Measurements from ENCODE around the gene NSD2.
"Not testable (repeated sequence)": the region's sequence is repeated elsewhere in the genome, so short reads cannot be mapped to it uniquely, and the experiment has no call there.

DNA sequence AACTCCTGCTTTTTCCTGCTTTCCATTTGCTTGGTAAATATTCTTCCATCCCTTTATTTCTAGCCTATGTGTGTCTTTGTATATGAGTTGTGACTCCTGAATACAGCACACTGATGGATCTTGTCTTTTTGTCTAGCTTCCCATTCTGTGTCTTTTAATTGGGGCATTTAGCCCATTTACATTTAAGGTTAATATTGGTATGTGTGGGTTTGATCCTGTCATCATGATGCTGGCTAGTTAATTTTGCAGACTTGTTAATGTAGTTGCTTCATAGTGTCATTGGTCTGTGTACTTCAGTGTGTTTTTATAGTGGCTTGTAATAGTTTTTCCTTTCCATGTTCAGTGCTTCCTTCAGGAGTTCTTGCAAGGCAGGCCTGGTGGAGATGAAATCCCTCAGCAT lies 160.0 kb downstream of the NSD2 start:
- TF ChIP-seq, protein P1, sequence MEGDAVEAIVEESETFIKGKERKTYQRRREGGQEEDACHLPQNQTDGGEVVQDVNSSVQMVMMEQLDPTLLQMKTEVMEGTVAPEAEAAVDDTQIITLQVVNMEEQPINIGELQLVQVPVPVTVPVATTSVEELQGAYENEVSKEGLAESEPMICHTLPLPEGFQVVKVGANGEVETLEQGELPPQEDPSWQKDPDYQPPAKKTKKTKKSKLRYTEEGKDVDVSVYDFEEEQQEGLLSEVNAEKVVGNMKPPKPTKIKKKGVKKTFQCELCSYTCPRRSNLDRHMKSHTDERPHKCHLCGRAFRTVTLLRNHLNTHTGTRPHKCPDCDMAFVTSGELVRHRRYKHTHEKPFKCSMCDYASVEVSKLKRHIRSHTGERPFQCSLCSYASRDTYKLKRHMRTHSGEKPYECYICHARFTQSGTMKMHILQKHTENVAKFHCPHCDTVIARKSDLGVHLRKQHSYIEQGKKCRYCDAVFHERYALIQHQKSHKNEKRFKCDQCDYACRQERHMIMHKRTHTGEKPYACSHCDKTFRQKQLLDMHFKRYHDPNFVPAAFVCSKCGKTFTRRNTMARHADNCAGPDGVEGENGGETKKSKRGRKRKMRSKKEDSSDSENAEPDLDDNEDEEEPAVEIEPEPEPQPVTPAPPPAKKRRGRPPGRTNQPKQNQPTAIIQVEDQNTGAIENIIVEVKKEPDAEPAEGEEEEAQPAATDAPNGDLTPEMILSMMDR (IDR thresholded peaks at IDR 0.05): not testable (repeated sequence)
- TF ChIP-seq POLR2A (IDR thresholded peaks at IDR 0.05): not testable (repeated sequence)
